UCSD-AML1 (cell line): ENCODE data around the gene IFNLR1.
A peak's percentile ranks its signal among the peaks of the same experiment; 100 is the strongest.

Source experiments
- DNase-seq: peaks from one replicate; lab custom pipeline; 2025; ENCODE audit not compliant: unreplicated experiment; lab: John Stamatoyannopoulos, UW

Gene IFNLR1

GRCh38 chr1:24125456-24125855 is 61.6 kb downstream of the IFNLR1 start:
- no peak for DNase-seq

GRCh38 chr1:24124980-24125379 is 62.1 kb downstream of the IFNLR1 start:
- DNase-seq: no peak

GRCh38 chr1:24123611-24124010 is 63.5 kb downstream of the IFNLR1 start:
- no peak for DNase-seq

- no peak for DNase-seq
Measured at GRCh38 chr1:24122776-24123175, 64.3 kb downstream of the IFNLR1 start.

- no peak for DNase-seq
Measured at GRCh38 chr1:24121406-24121805, 65.7 kb downstream of the IFNLR1 start.

- no peak for DNase-seq
Measured at GRCh38 chr1:24120965-24121364, 66.1 kb downstream of the IFNLR1 start.

- DNase-seq: no peak
Measured at GRCh38 chr1:24119859-24120756, 67.0 kb downstream of the IFNLR1 start.

GRCh38 chr1:24119489-24119858 is 67.6 kb downstream of the IFNLR1 start:
- DNase-seq: no peak

GRCh38 chr1:24118410-24119242 is 68.5 kb downstream of the IFNLR1 start:
- DNase-seq: no peak

- no peak for DNase-seq
Measured at GRCh38 chr1:24117722-24118409, 69.2 kb downstream of the IFNLR1 start.

GRCh38 chr1:24117132-24117531 is 70.0 kb downstream of the IFNLR1 start:
- DNase-seq: no peak

- DNase-seq: no peak
Measured at GRCh38 chr1:24114753-24115152, 72.3 kb downstream of the IFNLR1 start.

- no peak for DNase-seq
Measured at GRCh38 chr1:24113641-24114033, 73.5 kb downstream of the IFNLR1 start.

- peak; percentile 52 for DNase-seq
Measured at GRCh38 chr1:24111996-24112779, 74.9 kb downstream of the IFNLR1 start, which contains the start of gene MYOM3. Gene MYOM3, minus strand, starts transcription at chr1:24112135. Its CDS starts 3,499 bp downstream, at chr1:24108636.

- no peak for DNase-seq
Measured at GRCh38 chr1:24111262-24111995, 75.7 kb downstream of the IFNLR1 start.

GRCh38 chr1:24110642-24111261 is 76.3 kb downstream of the IFNLR1 start:
- no peak for DNase-seq

- no peak for DNase-seq
Measured at GRCh38 chr1:24109686-24110475, 77.2 kb downstream of the IFNLR1 start.

- no peak for DNase-seq
Measured at GRCh38 chr1:24109166-24109483, 78.0 kb downstream of the IFNLR1 start.
